Ishikawa (cell line): Measurements from ENCODE around the gene DEFB132.

Experiments
- CEBPB ChIP-seq: IDR thresholded peaks from 2 replicates; pipeline ENCODE4 v1.6.1; 2012
- CREB1 ChIP-seq: IDR thresholded peaks from 2 replicates; pipeline ENCODE4 v1.6.1; 2012; ENCODE audit warnings: low read depth
- EGR1 ChIP-seq: IDR thresholded peaks from 2 replicates; pipeline ENCODE4 v1.6.1; 2012
- EP300 ChIP-seq: IDR thresholded peaks from 2 replicates; pipeline ENCODE4 v1.6.1; 2012; ENCODE audit warnings: borderline replicate concordance
- FOXM1 ChIP-seq: IDR thresholded peaks from 2 replicates; pipeline ENCODE4 v1.6.1; 2012; ENCODE audit warnings: low read depth, borderline replicate concordance
- MAX ChIP-seq: IDR thresholded peaks from 2 replicates; pipeline ENCODE4 v1.6.1; 2012
- NFIC ChIP-seq: IDR thresholded peaks from 2 replicates; pipeline ENCODE4 v1.6.1; 2012
- RAD21 ChIP-seq: IDR thresholded peaks from 2 replicates; pipeline ENCODE4 v1.6.1; 2012; ENCODE audit warnings: low read depth
- REST ChIP-seq: IDR thresholded peaks from 2 replicates; pipeline ENCODE4 v1.6.1; 2012; ENCODE audit warnings: low read depth, mild to moderate bottlenecking
- TAF1 ChIP-seq: IDR thresholded peaks from 2 replicates; pipeline ENCODE4 v1.6.1; 2012; ENCODE audit warnings: low read depth, mild to moderate bottlenecking
- TCF12 ChIP-seq: IDR thresholded peaks from 2 replicates; pipeline ENCODE4 v1.6.1; 2012; ENCODE audit warnings: low read depth
- TEAD4 ChIP-seq: IDR thresholded peaks from 2 replicates; pipeline ENCODE4 v1.6.1; 2012
- USF1 ChIP-seq: IDR thresholded peaks from 2 replicates; pipeline ENCODE4 v1.6.1; 2012
- YY1 ChIP-seq: IDR thresholded peaks from 2 replicates; pipeline ENCODE4 v1.6.1; 2012; ENCODE audit warnings: low read depth
- ZBTB7A ChIP-seq: IDR thresholded peaks from 2 replicates; pipeline ENCODE4 v1.6.1; 2012; ENCODE audit warnings: low read depth

The DEFB132 gene

DNA sequence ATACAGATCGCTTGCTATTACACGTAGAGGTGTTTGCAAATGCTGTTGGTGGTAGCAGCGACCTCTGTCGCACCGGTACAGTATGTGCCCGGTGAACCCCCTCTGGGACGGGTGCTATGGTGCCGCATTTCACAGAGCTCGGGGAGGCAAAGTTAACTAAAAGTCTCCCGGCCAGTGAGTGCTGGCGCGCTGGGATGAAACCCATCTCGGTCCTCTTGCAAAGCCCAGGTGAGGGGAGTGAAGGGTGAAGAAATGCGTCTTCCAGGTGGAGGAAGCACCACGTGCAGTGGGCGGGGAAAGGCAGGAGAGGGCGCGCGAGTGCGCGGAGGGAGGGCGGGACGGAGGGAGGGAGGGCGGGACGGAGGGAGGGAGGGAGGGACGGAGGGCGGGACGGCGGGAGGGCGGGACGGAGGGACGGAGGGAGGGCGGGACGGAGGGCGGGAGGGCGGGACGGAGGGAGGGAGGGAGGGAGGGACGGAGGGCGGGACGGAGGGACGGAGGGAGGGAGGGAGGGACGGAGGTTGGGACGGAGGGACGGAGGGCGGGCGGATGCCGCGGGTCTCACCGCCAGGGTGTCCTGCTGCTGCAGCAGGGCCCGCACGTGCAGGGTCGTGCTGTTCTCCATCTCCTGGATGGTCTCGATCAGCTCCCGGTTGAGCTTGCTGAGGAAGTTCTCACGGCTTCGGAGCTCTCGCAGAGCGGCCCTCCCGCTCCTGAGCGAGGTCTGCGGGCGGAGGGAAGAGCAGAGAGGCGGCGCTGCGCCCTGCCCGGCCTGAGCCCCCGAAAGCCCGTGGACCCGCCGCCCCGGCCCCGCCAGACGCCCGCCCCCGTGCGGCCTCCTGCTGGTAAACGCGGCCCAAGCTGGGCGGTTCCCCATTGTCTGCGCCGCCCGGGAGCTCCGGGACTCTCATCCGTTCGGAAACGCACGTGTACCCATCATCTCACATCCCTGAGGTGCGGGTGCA is 21.4 kb downstream of the DEFB132 start:
- no peak for TF ChIP-seq USF1

DNA sequence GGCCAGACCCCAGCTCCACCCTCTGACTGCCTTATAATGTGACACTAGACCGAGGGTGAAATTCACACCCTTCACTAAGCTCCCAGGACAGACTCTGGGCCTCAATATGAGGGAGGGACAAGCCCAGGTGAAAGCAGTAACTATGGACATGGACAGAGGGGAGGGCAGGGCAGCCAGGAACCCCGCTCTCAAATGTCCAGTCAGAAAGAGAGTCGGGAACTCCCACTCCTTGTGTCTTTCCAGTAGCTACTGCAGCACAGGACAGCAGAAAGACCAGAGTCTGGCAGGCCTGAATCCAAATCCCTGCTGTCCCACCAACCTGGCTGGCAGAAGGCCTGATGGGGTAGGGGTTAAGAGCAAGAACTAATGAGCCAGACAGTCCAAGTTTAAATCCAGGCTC is 26.6 kb downstream of the DEFB132 start:
- no peak for TF ChIP-seq FOXM1
- no peak for TF ChIP-seq TCF12
- TF ChIP-seq EGR1 = no peak
- no peak for TF ChIP-seq MAX
- TF ChIP-seq NFIC = no peak
- TF ChIP-seq YY1 = no peak
- TF ChIP-seq TAF1 = no peak
- no peak for TF ChIP-seq REST
- TF ChIP-seq RAD21 = no peak
- TF ChIP-seq ZBTB7A = no peak
- no peak for TF ChIP-seq CREB1
- no peak for TF ChIP-seq TEAD4
- no peak for TF ChIP-seq USF1
- TF ChIP-seq CEBPB = no peak
- no peak for TF ChIP-seq EP300

DNA sequence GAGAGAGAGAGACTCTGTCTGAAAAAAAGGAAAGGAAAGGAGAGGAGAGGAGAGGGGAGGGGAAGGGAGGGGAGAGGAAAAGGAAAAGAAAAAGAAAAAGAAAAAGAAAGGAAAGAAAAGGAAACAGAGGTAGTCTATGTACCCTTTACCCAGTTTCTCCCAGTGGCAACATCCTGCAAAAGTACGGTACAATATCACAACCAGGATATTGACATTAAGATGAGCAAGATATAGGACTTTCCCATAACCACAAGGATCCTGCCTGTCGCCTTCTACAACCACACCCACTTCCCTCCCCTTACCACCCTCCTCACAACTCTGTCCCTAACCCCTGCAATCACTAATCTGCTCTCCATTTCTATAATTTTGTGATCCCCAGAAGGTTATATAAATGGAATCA is 29.0 kb downstream of the DEFB132 start:
- TF ChIP-seq MAX (no peak), USF1 (no peak), TAF1 (no peak), TCF12 (no peak), REST (no peak), FOXM1 (no peak), ZBTB7A (no peak), CREB1 (no peak), CEBPB (no peak), RAD21 (no peak), TEAD4 (no peak), EP300 (no peak), EGR1 (no peak), YY1 (no peak), NFIC (no peak)

GRCh38 chr20:288956-289692 is 31.6 kb downstream of the DEFB132 start:
- TF ChIP-seq EGR1 (no peak), USF1 (peak; percentile 85), TCF12 (no peak)

- TF ChIP-seq TCF12 (no peak), MAX (no peak)
These were observed 32.2 kb downstream of the DEFB132 start for GRCh38 chr20:289693-290083.
